ENCODE results near the gene SEPSECS. TPM values are rescaled to one million over a fixed set of nuclear protein-coding genes. Genes with fewer than 3 reads are reported as not detected.

SEPSECS gene
- total RNA-seq, 4 donors from 2014 or later: 3.3 to 9.0 (median 7.1) TPM

- no peak overlapping the region for H3K4me3 ChIP-seq
- peaks cover 0 to 9% of the 10 kb centered on the region in 2 donors for H3K36me3 ChIP-seq
- 80 to 88% methylated on average over 1 of the region's 1 CpG for WGBS, 2 donors (ENCODE audit: low coverage in 1 of 2)
Measured at GRCh38 chr4:25129917-25130316, 30.3 kb downstream of the SEPSECS start.

GRCh38 chr4:25128671-25129070 is 31.6 kb downstream of the SEPSECS start:
- Histone ChIP-seq H3K9me3 (no peaks in the 10 kb centered on the region), H3K27me3 (no peaks in the 10 kb centered on the region), H3K36me3 (peaks cover 0 to 21% of the 10 kb centered on the region in 2 donors), H3K4me3 (no peak overlapping the region), H3K4me1 (peaks cover 0 to 10% (median 3%) of the 10 kb centered on the region in 3 donors), H3K27ac (no peak overlapping the region)
- no peak for ATAC-seq
- TF ChIP-seq POLR2A (IDR thresholded peaks at IDR 0.05) (no peak), EP300 (IDR thresholded peaks at IDR 0.05) (no peak), POLR2AphosphoS5 (IDR thresholded peaks at IDR 0.05) (no peak), CTCF (IDR thresholded peaks at IDR 0.05) (no peak)

More at GRCh38 chr4:25129917-25130316, 30.3 kb downstream of the SEPSECS start:
- ATAC-seq: no peak
- no peaks in the 10 kb centered on the region for H3K27me3 ChIP-seq
- H3K4me1 ChIP-seq: peaks cover 0 to 10% (median 3%) of the 10 kb centered on the region in 3 donors
- TF ChIP-seq CTCF (IDR thresholded peaks at IDR 0.05) (no peak), EP300 (IDR thresholded peaks at IDR 0.05) (no peak), POLR2AphosphoS5 (IDR thresholded peaks at IDR 0.05) (no peak), POLR2A (IDR thresholded peaks at IDR 0.05) (no peak)
- H3K27ac ChIP-seq: no peak overlapping the region
- no peaks in the 10 kb centered on the region for H3K9me3 ChIP-seq

- Histone ChIP-seq H3K36me3 (peaks cover 0 to 37% of the 10 kb centered on the region in 2 donors), H3K27me3 (no peaks in the 10 kb centered on the region), H3K4me1 (no peaks in the 10 kb centered on the region), H3K27ac (no peak overlapping the region), H3K9me3 (no peaks in the 10 kb centered on the region), H3K4me3 (no peak overlapping the region)
- TF ChIP-seq CTCF (IDR thresholded peaks at IDR 0.05): no peak
- TF ChIP-seq POLR2A (IDR thresholded peaks at IDR 0.05): no peak
- no peak for TF ChIP-seq POLR2AphosphoS5 (IDR thresholded peaks at IDR 0.05)
- no peak for TF ChIP-seq EP300 (IDR thresholded peaks at IDR 0.05)
- no peak for ATAC-seq
- 87 to 88% methylated on average over 2 to 3 of the region's 3 CpGs for WGBS, 2 donors (ENCODE audit: low coverage in 1 of 2)
Measured at GRCh38 chr4:25123236-25123635, 37.0 kb downstream of the SEPSECS start.

- no peaks in the 10 kb centered on the region for H3K9me3 ChIP-seq
Measured at GRCh38 chr4:25120146-25120940, 39.9 kb downstream of the SEPSECS start.

More at GRCh38 chr4:25120146-25120940, 39.9 kb downstream of the SEPSECS start:
- Histone ChIP-seq H3K4me1 (no peaks in the 10 kb centered on the region), H3K27me3 (no peaks in the 10 kb centered on the region), H3K4me3 (no peak overlapping the region), H3K27ac (no peak overlapping the region), H3K36me3 (peaks cover 0 to 32% of the 10 kb centered on the region in 2 donors)
- WGBS, 2 donors (ENCODE audit: low coverage in 1 of 2): 84 to 89% methylated on average over 3 of the region's 3 CpGs
- ATAC-seq: no peak
- no peak for TF ChIP-seq POLR2A (IDR thresholded peaks at IDR 0.05)
- TF ChIP-seq POLR2AphosphoS5 (IDR thresholded peaks at IDR 0.05): no peak
- no peak for TF ChIP-seq EP300 (IDR thresholded peaks at IDR 0.05)
- TF ChIP-seq CTCF (IDR thresholded peaks at IDR 0.05): no peak
